ENCODE results near the gene SNRPD2.

The SNRPD2 gene

DNA sequence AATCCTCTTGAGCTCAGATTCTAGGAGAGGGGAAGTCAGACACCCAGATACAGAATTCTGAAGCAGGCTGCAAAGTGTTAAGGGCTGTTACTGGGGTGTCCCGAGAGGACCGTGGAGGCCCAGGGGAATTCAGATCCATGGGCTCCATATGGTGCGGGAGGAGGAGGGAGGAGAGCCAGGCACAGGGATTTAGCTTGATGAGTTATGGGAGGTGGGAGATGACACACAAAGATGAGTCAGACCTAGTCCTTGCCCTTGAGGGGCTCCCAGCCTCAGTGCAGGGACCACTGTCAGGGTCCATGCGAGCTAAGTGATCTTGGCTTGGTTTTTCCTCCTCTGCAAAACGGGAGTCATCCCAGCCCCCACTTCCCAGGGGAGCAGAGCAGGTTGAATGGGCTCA lies 38.1 kb downstream of the SNRPD2 start:
- 61 to 75% methylated on average over 2 to 4 of the region's 5 CpGs for WGBS, 2 experiments (ENCODE audit: insufficient coverage in 2 of 2)
- no peaks in the 10 kb centered on the region for H3K9me3 ChIP-seq (ENCODE audit: control insufficient read depth, low read length)
- peaks cover 11% of the 10 kb centered on the region for H3K4me1 ChIP-seq (ENCODE audit: control insufficient read depth, insufficient read depth, low read length, poor library complexity, severe bottlenecking)
- H3K36me3 ChIP-seq (ENCODE audit: control insufficient read depth, insufficient read depth, low read length): no peaks in the 10 kb centered on the region
- no peak overlapping the region for H3K27ac ChIP-seq (ENCODE audit: low read depth, low read length, severe bottlenecking)
- H3K4me3 ChIP-seq (ENCODE audit: extremely low read depth, insufficient read depth, low read length, poor library complexity, severe bottlenecking): no peak overlapping the region

- Histone ChIP-seq H3K4me3 (ENCODE audit: extremely low read depth, insufficient read depth, low read length, poor library complexity, severe bottlenecking) (no peak overlapping the region), H3K36me3 (ENCODE audit: control insufficient read depth, insufficient read depth, low read length) (no peaks in the 10 kb centered on the region), H3K4me1 (ENCODE audit: control insufficient read depth, insufficient read depth, low read length, poor library complexity, severe bottlenecking) (peaks cover 5% of the 10 kb centered on the region), H3K9me3 (ENCODE audit: control insufficient read depth, low read length) (no peaks in the 10 kb centered on the region), H3K27ac (ENCODE audit: low read depth, low read length, severe bottlenecking) (no peak overlapping the region)
- 70 to 90% methylated on average over 1 to 2 of the region's 3 CpGs for WGBS, 2 experiments (ENCODE audit: insufficient coverage in 2 of 2)
Observed at GRCh38 chr19:45650722-45651121, 41.0 kb downstream of the SNRPD2 start.

GRCh38 chr19:45646345-45646698 lies 45.4 kb downstream of the SNRPD2 start:
- no peak overlapping the region for H3K27ac ChIP-seq (ENCODE audit: low read depth, low read length, severe bottlenecking)
- H3K9me3 ChIP-seq (ENCODE audit: control insufficient read depth, low read length): no peaks in the 10 kb centered on the region
- H3K4me1 ChIP-seq (ENCODE audit: control insufficient read depth, insufficient read depth, low read length, poor library complexity, severe bottlenecking): peaks cover 6% of the 10 kb centered on the region
- H3K4me3 ChIP-seq (ENCODE audit: extremely low read depth, insufficient read depth, low read length, poor library complexity, severe bottlenecking): no peak overlapping the region
- no peaks in the 10 kb centered on the region for H3K36me3 ChIP-seq (ENCODE audit: control insufficient read depth, insufficient read depth, low read length)
- 78 to 89% methylated on average over 4 to 7 of the region's 9 CpGs for WGBS, 2 experiments (ENCODE audit: insufficient coverage in 2 of 2)

- Histone ChIP-seq H3K9me3 (ENCODE audit: control insufficient read depth, low read length) (no peaks in the 10 kb centered on the region), H3K4me3 (ENCODE audit: extremely low read depth, insufficient read depth, low read length, poor library complexity, severe bottlenecking) (no peak overlapping the region), H3K36me3 (ENCODE audit: control insufficient read depth, insufficient read depth, low read length) (no peaks in the 10 kb centered on the region), H3K27ac (ENCODE audit: low read depth, low read length, severe bottlenecking) (no peak overlapping the region), H3K4me1 (ENCODE audit: control insufficient read depth, insufficient read depth, low read length, poor library complexity, severe bottlenecking) (peaks cover 6% of the 10 kb centered on the region)
- WGBS, 2 experiments (ENCODE audit: insufficient coverage in 2 of 2): 48 to 66% methylated on average over 15 to 20 of the region's 27 CpGs
Observed at GRCh38 chr19:45645631-45646344, 46.0 kb downstream of the SNRPD2 start.

DNA sequence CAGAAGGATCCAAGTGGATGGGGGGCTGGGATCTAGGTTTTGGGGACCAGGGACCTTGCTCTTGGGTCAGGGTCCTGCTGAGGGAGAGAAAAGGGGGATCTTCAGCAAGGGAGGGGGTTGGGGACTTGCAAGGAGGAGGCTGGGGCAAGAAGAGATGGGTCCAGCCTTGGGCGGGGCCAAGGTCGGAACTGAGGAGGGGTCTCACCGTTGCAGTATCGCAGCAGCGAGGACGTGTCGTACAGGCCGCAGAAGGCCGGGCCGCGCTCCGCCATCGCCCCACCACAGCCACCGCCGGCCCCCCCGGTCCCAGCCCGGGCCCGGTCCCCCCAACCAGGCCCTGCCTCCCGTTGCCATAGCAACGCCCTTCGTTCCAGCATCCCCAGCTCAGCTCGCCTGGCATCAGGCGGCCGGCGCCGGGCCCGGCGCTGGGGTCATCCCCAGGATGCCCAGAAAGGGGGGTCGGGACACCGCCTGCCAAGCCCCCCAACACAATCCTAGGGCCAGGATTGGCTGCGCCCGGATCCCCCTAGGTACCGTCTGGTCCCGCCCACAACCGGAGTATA lies 46.6 kb downstream of the SNRPD2 start:
- no peaks in the 10 kb centered on the region for H3K36me3 ChIP-seq (ENCODE audit: control insufficient read depth, insufficient read depth, low read length)
- no peak overlapping the region for H3K4me3 ChIP-seq (ENCODE audit: extremely low read depth, insufficient read depth, low read length, poor library complexity, severe bottlenecking)
- no peak overlapping the region for H3K27ac ChIP-seq (ENCODE audit: low read depth, low read length, severe bottlenecking)
- no peaks in the 10 kb centered on the region for H3K9me3 ChIP-seq (ENCODE audit: control insufficient read depth, low read length)
- H3K4me1 ChIP-seq (ENCODE audit: control insufficient read depth, insufficient read depth, low read length, poor library complexity, severe bottlenecking): peaks cover 6% of the 10 kb centered on the region
- WGBS, 2 experiments (ENCODE audit: insufficient coverage in 2 of 2): 85 to 92% methylated on average over 33 to 35 of the region's 35 CpGs

DNA sequence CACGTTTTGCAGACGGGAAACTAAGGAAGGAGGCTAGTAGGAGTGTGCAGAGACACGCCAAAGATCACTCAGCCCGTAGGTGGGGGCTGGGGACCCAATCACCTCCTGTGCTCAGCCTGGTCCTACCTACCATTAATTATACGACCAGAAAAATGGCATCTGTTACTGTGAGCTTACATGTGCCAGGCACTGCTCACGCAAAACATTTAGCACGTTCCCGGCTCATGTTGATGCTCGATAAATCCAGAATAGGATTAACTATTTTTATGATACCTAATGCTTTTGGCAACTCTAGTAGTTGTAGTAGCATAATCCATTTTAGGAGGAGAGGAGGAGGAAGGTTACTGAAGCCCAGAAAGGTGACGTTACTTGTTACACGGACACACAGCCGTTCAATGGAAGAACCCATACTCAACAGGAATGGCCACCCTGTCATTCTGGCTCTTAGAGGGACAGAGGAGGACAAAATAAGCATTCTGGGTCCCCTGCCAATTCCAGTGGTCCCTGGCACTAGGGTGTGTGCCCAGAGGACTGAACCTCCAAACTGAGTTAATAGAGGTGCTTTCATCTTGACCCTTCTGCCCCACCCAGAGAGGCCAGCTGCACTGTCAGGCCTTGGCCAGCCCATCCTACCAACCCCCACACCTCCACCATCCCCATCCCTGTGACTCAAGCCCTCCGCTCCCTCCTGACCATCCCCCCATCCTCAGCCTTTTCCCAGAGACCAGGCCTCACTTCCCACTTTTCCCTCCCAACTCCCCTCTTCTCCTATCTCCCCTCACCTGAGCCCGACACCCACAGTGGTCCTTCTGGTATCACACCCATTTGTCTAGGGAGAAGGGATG lies 47.6 kb downstream of the SNRPD2 start:
- WGBS, 2 experiments (ENCODE audit: insufficient coverage in 2 of 2): 46 to 52% methylated on average over 6 to 8 of the region's 14 CpGs
- peak overlapping the region; percentile 59 for H3K4me3 ChIP-seq (ENCODE audit: extremely low read depth, insufficient read depth, low read length, poor library complexity, severe bottlenecking)
- H3K4me1 ChIP-seq (ENCODE audit: control insufficient read depth, insufficient read depth, low read length, poor library complexity, severe bottlenecking): peaks cover 6% of the 10 kb centered on the region
- no peaks in the 10 kb centered on the region for H3K9me3 ChIP-seq (ENCODE audit: control insufficient read depth, low read length)
- no peaks in the 10 kb centered on the region for H3K36me3 ChIP-seq (ENCODE audit: control insufficient read depth, insufficient read depth, low read length)
- H3K27ac ChIP-seq (ENCODE audit: low read depth, low read length, severe bottlenecking): no peak overlapping the region

DNA sequence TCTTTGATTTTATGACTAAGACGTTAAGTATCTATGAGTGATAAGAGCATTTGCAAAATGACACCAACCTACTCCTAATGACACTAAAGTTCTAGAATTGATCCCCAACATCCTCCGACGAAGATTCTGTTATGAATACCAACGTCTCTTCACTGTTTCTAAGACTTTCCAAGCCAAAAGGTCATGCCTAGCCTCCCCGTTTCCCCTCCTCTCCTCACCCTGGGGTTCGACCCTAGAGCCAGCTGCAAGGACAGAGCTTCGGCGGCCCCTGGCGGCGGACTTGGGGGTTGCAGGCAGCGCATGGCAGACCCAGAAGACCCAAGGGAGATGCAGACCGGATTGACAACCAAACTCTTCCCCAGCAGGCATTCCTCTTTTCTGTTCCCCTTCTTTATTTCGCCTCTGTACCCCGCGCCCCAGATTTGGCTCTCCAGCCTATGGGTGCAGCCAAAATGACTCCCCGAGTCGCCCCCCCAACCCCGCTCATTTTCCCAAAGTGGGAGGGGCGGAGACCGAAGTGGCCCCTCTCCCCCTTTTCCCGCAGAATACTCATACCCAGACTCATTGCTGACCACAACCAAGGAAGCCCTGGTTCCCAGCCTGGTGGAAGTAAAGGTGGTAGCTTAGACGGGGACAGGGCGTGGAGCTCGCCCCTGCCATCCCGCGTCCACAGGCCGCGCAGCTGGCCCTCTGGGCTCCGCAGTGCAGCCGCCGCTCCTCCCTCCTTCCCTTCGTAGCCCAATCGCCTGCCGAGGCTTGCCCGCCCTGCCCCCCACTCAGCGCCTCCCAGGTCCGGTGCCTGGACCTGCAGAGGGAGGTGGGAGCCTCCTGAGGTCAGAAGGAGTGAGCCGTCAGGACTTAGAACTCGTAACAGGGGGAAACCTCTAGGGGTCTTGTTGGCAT lies 48.5 kb downstream of the SNRPD2 start:
- Histone ChIP-seq H3K36me3 (ENCODE audit: control insufficient read depth, insufficient read depth, low read length) (no peaks in the 10 kb centered on the region), H3K4me3 (ENCODE audit: extremely low read depth, insufficient read depth, low read length, poor library complexity, severe bottlenecking) (peak overlapping the region; percentile 59), H3K9me3 (ENCODE audit: control insufficient read depth, low read length) (no peaks in the 10 kb centered on the region), H3K27ac (ENCODE audit: low read depth, low read length, severe bottlenecking) (peak overlapping the region; percentile 57), H3K4me1 (ENCODE audit: control insufficient read depth, insufficient read depth, low read length, poor library complexity, severe bottlenecking) (peaks cover 7% of the 10 kb centered on the region)
- WGBS, 2 experiments (ENCODE audit: insufficient coverage in 2 of 2): 1 to 4% methylated on average over 22 of the region's 39 CpGs

DNA sequence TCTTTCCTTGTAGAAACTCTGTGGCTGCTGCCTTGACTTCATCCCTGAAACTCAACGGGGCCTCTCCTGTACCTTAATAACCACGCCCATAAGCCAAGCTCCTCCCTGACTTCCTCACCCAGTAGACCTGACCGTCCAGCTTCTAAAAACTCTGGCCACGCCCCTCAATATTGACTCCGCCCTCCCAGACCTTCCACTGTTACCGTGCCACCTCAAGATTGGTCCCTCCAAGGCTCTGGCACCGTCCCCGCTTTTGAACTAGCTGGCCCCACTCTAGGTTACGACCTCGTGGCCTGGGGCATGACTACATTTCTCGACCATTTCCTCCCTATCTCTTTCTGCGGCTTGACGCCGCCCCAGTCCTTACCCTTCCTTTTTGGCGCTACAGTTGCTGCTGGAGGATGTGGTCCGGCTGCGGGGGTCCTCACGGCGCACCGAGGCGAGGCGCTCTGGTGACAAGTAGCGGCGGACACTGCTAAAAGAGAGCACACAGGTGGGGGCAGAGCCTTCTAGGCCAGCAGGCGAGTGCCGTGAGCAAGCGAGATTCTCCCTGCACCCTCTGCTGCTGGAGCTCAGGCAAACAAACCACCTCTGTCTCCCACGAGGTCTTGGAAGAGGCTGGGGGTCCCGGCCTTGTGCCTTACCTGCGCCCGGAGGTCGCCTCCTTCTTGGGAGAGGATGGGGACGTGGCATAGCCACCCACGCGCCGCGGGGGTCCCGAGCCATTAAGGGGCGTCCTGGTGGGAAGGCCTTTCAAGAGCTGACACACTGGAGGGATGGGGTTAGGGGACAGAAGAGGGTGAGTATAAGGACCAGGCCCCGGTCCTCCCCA lies 50.3 kb downstream of the SNRPD2 start:
- Histone ChIP-seq H3K4me3 (ENCODE audit: extremely low read depth, insufficient read depth, low read length, poor library complexity, severe bottlenecking) (peak overlapping the region; percentile 39), H3K27ac (ENCODE audit: low read depth, low read length, severe bottlenecking) (peak overlapping the region; percentile 83), H3K9me3 (ENCODE audit: control insufficient read depth, low read length) (no peaks in the 10 kb centered on the region), H3K4me1 (ENCODE audit: control insufficient read depth, insufficient read depth, low read length, poor library complexity, severe bottlenecking) (peaks cover 14% of the 10 kb centered on the region), H3K36me3 (ENCODE audit: control insufficient read depth, insufficient read depth, low read length) (no peaks in the 10 kb centered on the region)
- WGBS, 2 experiments (ENCODE audit: insufficient coverage in 2 of 2): 1 to 2% methylated on average over 21 to 31 of the region's 40 CpGs

DNA sequence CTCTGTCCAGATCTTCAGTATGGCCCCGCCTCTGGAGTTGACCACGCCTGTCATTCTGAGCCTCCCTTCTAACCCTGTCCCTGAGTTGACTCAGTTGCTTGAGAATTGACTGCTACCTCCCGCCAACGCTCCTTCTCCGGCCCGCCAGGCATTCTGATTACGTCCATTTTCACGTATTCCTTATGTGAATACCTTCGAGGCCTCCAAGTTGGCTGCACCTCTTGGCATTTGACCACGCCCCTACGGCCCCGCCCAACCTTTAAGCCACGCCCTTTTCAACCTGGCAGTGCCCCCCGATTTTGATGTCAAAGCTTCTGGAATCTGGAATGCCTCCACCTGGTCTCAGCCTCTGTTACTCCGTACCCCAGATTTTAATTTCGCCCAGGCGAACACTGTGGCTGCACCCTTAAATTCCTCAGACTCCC lies 50.9 kb downstream of the SNRPD2 start:
- no peak overlapping the region for H3K4me3 ChIP-seq (ENCODE audit: extremely low read depth, insufficient read depth, low read length, poor library complexity, severe bottlenecking)
- peaks cover 14% of the 10 kb centered on the region for H3K4me1 ChIP-seq (ENCODE audit: control insufficient read depth, insufficient read depth, low read length, poor library complexity, severe bottlenecking)
- peak overlapping the region; percentile 83 for H3K27ac ChIP-seq (ENCODE audit: low read depth, low read length, severe bottlenecking)
- no peaks in the 10 kb centered on the region for H3K36me3 ChIP-seq (ENCODE audit: control insufficient read depth, insufficient read depth, low read length)
- H3K9me3 ChIP-seq (ENCODE audit: control insufficient read depth, low read length): no peaks in the 10 kb centered on the region
- 57 to 63% methylated on average over 17 of the region's 17 CpGs for WGBS, 2 experiments (ENCODE audit: insufficient coverage in 2 of 2)

All from mesodermal cell (in vitro differentiated cells).